ENCODE results near the gene AHRR.

GRCh38 chr5:378976-379742 is 57.6 kb downstream of the AHRR start:
- TF ChIP-seq POLR2AphosphoS5 (IDR thresholded peaks at IDR 0.05; ENCODE audit: low read depth) (no peak), JUNB (IDR thresholded peaks at IDR 0.05; ENCODE audit: unreplicated experiment) (no peak)
- TF ChIP-seq, protein P1, sequence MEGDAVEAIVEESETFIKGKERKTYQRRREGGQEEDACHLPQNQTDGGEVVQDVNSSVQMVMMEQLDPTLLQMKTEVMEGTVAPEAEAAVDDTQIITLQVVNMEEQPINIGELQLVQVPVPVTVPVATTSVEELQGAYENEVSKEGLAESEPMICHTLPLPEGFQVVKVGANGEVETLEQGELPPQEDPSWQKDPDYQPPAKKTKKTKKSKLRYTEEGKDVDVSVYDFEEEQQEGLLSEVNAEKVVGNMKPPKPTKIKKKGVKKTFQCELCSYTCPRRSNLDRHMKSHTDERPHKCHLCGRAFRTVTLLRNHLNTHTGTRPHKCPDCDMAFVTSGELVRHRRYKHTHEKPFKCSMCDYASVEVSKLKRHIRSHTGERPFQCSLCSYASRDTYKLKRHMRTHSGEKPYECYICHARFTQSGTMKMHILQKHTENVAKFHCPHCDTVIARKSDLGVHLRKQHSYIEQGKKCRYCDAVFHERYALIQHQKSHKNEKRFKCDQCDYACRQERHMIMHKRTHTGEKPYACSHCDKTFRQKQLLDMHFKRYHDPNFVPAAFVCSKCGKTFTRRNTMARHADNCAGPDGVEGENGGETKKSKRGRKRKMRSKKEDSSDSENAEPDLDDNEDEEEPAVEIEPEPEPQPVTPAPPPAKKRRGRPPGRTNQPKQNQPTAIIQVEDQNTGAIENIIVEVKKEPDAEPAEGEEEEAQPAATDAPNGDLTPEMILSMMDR (conservative IDR thresholded peaks at IDR 0.05; ENCODE audit: low read depth in 2 of 2) = no peak
